A549 (cell line): ENCODE results near the gene EFHD2.

Experiments used
- CHD4 ChIP-seq: fragments of 200-600 bp; sonication (generic); IDR thresholded peaks from 2 replicates; pipeline ENCODE4 v1.6.1; 2016; ENCODE audit warnings: antibody characterized with exemption, mild to moderate bottlenecking, borderline replicate concordance
- EP300 ChIP-seq, 2 experiments: fragments of >200 bp; sonication (Bioruptor Twin); formaldehyde crosslinking; IDR thresholded peaks; 2 replicates in 1 of 2; 3 replicates in 1 of 2; pipeline ENCODE4 v1.6.1; 2016 to 2017
- HOXB5 ChIP-seq: fragments of 250-450 bp; sonication (Bioruptor Pico); IDR thresholded peaks from 2 replicates; pipeline ENCODE4 v1.5.0; 2020; ENCODE audit warnings: mild to moderate bottlenecking, moderate library complexity
- JUN ChIP-seq, 2 experiments: fragments of >200 bp; sonication (Bioruptor Twin); formaldehyde crosslinking; IDR thresholded peaks; 2 replicates in 1 of 2; 3 replicates in 1 of 2; pipeline ENCODE4 v1.6.1; 2016 to 2017
- NFE2L2 ChIP-seq: fragments of 150-350 bp; conservative IDR thresholded peaks from 2 replicates; pipeline ENCODE4 v1.6.1; 2014; ENCODE audit warnings: low read length
- POLR2A ChIP-seq: IDR thresholded peaks from 2 replicates; pipeline ENCODE4 v1.6.1; 2012; ENCODE audit warnings: mild to moderate bottlenecking, low read length
- RCOR1 ChIP-seq: fragments of 150-350 bp; IDR thresholded peaks from 2 replicates; pipeline ENCODE4 v1.6.1; 2014; ENCODE audit warnings: antibody characterized with exemption, low read length, low read depth
- SMC3 ChIP-seq: fragments of >200 bp; sonication (Bioruptor Twin); formaldehyde crosslinking; IDR thresholded peaks from 3 replicates; pipeline ENCODE4 v1.6.1; 2018; ENCODE audit warnings: inconsistent platforms
- TF ChIP-seq, protein P1 (sequence below): fragments of >200 bp; sonication (Bioruptor Twin); formaldehyde crosslinking; IDR thresholded peaks from 3 replicates; pipeline ENCODE4 v1.5.1; 2016

DNA sequence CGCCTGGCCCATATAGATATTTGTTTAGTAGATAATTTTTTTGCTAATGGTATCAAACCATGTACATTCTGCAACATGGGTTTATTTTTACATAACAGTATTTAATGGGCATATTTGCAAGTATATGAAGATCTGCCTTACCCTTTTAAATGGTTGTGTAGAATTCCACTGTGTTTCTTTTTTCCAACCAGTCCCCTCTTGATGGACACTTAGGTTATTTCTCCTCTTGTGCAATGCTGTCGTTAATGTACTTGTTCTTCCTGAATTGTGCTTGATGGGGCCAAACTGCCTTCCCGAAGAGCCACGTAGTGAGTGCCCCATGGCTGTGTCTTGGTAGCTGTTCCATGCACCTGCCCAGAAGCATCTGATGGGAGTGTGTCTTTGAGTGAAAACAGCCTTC, 39.4 kb upstream of the EFHD2 start:
- TF ChIP-seq CHD4 (no peak), SMC3 (no peak), EP300 (IDR thresholded peaks at IDR 0.05) (no peak), RCOR1 (no peak), POLR2A (no peak), JUN (IDR thresholded peaks at IDR 0.05) (no peak), NFE2L2 (no peak), HOXB5 (CRISPR knock-in tag) (no peak)
- TF ChIP-seq, protein P1, sequence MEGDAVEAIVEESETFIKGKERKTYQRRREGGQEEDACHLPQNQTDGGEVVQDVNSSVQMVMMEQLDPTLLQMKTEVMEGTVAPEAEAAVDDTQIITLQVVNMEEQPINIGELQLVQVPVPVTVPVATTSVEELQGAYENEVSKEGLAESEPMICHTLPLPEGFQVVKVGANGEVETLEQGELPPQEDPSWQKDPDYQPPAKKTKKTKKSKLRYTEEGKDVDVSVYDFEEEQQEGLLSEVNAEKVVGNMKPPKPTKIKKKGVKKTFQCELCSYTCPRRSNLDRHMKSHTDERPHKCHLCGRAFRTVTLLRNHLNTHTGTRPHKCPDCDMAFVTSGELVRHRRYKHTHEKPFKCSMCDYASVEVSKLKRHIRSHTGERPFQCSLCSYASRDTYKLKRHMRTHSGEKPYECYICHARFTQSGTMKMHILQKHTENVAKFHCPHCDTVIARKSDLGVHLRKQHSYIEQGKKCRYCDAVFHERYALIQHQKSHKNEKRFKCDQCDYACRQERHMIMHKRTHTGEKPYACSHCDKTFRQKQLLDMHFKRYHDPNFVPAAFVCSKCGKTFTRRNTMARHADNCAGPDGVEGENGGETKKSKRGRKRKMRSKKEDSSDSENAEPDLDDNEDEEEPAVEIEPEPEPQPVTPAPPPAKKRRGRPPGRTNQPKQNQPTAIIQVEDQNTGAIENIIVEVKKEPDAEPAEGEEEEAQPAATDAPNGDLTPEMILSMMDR: no peak
